Measurements from ENCODE around the gene PHACTR1. TPM values are rescaled to one million over a fixed set of nuclear protein-coding genes. Genes with fewer than 3 reads are reported as not detected.

Gene PHACTR1
- total RNA-seq, 1 donor from 2014 or later, result 8.4 TPM

DNA sequence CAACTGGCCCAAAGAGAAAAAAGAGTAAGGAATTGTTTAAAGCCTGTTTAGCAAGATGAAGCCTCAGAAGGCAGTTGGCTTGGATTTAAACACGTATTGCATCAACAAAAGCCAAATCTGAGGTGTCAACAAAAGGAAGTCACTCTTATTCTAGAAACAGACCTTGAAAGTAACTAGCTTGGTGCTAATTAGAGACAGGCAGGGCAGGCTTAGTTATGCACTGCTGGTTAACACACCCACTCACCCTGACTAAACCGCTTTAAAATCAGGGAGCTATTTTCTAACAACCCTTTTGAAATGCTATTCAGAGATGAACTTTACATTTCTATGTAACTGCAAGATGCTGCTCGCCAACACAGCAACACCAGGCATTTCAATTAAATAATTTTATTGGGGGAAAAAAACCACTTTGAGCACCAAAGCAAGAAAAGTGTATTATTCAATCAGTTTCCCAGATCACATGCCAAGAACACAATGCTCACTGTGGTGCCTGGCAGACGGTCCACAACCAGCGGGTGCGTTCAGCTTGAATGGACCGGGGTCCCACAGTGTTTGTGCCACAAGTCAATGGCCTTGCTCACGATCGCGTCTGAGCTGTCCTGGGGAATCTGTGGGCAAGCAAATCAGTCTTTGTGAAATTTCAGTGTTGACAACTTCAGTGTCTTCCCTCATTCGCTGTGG is 588.2 kb downstream of the PHACTR1 start:
- no peak overlapping the region for H3K4me3 ChIP-seq
- H3K27ac ChIP-seq, result no peak overlapping the region
- H3K36me3 ChIP-seq, result peaks cover 3 to 14% of the 10 kb centered on the region in 2 donors
- no peak for DNase-seq (ENCODE audit: low spot score in 2 of 2)
- H3K4me1 ChIP-seq, result peaks cover 0 to 14% of the 10 kb centered on the region in 2 donors
- TF ChIP-seq, protein P1, sequence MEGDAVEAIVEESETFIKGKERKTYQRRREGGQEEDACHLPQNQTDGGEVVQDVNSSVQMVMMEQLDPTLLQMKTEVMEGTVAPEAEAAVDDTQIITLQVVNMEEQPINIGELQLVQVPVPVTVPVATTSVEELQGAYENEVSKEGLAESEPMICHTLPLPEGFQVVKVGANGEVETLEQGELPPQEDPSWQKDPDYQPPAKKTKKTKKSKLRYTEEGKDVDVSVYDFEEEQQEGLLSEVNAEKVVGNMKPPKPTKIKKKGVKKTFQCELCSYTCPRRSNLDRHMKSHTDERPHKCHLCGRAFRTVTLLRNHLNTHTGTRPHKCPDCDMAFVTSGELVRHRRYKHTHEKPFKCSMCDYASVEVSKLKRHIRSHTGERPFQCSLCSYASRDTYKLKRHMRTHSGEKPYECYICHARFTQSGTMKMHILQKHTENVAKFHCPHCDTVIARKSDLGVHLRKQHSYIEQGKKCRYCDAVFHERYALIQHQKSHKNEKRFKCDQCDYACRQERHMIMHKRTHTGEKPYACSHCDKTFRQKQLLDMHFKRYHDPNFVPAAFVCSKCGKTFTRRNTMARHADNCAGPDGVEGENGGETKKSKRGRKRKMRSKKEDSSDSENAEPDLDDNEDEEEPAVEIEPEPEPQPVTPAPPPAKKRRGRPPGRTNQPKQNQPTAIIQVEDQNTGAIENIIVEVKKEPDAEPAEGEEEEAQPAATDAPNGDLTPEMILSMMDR (IDR thresholded peaks at IDR 0.05), result no peak
- intact Hi-C loops (cut with DNase I), result loop anchor here (5.0 kb wide), 1 partner anchor 347 kb away; no protein-coding TSS in a partner anchor
- H3K27me3 ChIP-seq, result no peaks in the 10 kb centered on the region
- no peaks in the 10 kb centered on the region for H3K9me3 ChIP-seq

DNA sequence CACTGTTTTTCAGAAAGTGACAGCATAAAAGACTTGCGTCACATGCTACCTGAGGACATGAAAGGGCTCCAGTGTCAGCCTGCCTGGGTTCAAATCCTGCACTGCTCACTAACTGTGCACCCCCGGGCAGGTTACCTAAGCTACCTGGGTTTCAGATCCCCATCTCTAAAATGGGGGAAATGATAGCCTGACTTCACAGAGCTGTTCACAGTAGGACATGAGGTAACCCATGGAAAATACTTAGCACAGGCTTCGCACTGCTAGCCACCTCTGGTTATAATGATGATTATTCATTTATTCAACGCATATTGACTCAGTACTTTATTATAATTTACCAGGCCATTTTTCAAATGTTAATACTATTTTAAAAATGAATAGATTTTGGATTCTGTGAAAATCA is 588.7 kb downstream of the PHACTR1 start:
- Histone ChIP-seq H3K4me1 (peaks cover 0 to 14% of the 10 kb centered on the region in 2 donors), H3K9me3 (no peaks in the 10 kb centered on the region), H3K27ac (no peak overlapping the region), H3K27me3 (no peaks in the 10 kb centered on the region), H3K4me3 (no peak overlapping the region), H3K36me3 (peaks cover 3 to 14% of the 10 kb centered on the region in 2 donors)
- intact Hi-C loops (cut with DNase I), result no loop called here
- TF ChIP-seq, protein P1 (IDR thresholded peaks at IDR 0.05), result no peak
- DNase-seq (ENCODE audit: low spot score in 2 of 2), result no peak

DNA sequence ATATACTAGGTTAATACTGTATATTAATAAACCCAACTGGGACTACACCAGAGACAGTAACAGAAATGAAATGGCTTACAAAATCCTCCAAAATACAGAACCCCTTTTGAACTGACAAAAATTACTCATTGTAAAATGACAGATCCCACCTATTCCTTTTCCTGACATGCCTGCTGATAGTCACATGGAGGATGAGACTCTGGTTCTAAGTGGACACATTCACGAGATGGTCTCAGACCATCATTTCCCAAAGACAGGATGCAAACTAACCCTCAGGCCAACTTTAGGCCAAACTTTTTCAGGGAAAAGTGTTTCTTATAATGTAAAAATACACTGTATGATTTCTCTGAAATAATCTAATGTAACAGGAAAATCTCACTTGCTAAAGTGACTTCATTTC is 589.2 kb downstream of the PHACTR1 start:
- Histone ChIP-seq H3K27me3 (no peaks in the 10 kb centered on the region), H3K4me1 (peaks cover 0 to 14% of the 10 kb centered on the region in 2 donors), H3K9me3 (no peaks in the 10 kb centered on the region), H3K27ac (no peak overlapping the region), H3K36me3 (peaks cover 3 to 14% of the 10 kb centered on the region in 2 donors), H3K4me3 (no peak overlapping the region)
- intact Hi-C loops (cut with DNase I), result no loop called here
- no peak for DNase-seq (ENCODE audit: low spot score in 2 of 2)
- TF ChIP-seq, protein P1 (IDR thresholded peaks at IDR 0.05), result no peak

DNA sequence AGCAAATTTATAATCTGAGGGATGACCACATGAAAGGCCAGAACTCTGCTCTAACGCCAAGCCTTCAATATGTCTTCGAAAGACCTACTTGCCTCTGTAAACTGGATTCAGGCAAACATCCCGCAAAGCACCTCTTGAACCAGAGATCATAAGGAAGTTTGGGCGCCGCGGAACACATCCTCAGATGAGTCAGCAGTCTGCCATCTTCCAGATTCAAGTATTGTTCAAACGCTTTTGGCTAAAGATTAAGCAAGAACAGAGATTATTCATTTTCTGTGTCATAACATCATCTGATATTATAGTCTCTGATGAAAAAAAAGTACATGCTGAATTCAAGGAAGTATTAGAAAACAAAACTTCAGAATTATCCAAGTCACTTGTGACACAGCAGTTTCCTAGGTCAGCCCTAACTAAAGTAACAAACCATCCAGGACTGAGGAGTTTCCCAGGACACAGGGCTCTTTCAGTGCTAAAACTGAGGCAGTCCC is 591.0 kb downstream of the PHACTR1 start:
- intact Hi-C loops (cut with DNase I), result no loop called here
- TF ChIP-seq, protein P1 (IDR thresholded peaks at IDR 0.05), result no peak
- Histone ChIP-seq H3K27ac (no peak overlapping the region), H3K9me3 (no peaks in the 10 kb centered on the region), H3K36me3 (peaks cover 3 to 14% of the 10 kb centered on the region in 2 donors), H3K4me1 (peaks cover 0 to 11% of the 10 kb centered on the region in 2 donors), H3K27me3 (no peaks in the 10 kb centered on the region), H3K4me3 (no peak overlapping the region)
- no peak for DNase-seq (ENCODE audit: low spot score in 2 of 2)

DNA sequence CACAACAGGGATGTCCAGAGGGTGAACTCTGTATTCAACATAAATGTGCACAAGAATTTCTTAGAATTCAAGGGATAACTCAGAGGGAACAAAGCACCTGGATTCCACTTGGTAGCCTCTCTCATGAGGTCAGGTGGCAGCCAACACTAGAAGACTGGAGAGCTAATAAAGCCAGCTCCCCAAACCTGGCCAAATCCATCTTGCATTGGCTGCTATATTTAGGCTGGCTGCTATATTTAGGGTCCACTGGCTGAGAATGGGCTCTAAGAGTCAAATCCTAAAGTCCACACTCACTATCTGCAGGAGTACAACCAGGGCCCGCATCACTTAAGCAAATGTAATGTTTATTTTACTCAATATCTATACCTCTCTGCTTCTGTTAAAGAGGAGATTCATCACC is 591.8 kb downstream of the PHACTR1 start:
- Histone ChIP-seq H3K36me3 (peaks cover 9 to 14% of the 10 kb centered on the region in 2 donors), H3K27ac (no peak overlapping the region)

More for the DNA sequence above, 591.8 kb downstream of the PHACTR1 start:
- no peak overlapping the region for H3K4me3 ChIP-seq
- H3K27me3 ChIP-seq, result no peaks in the 10 kb centered on the region
- TF ChIP-seq, protein P1 (IDR thresholded peaks at IDR 0.05), result no peak
- no peak for DNase-seq (ENCODE audit: low spot score in 2 of 2)
- H3K4me1 ChIP-seq, result peaks cover 0 to 5% of the 10 kb centered on the region in 2 donors
- no peaks in the 10 kb centered on the region for H3K9me3 ChIP-seq
- intact Hi-C loops (cut with DNase I), result no loop called here

Measured in ascending aorta (tissue), 2 donors.